Measurements from ENCODE around the gene LRTM1.

Gene LRTM1

GRCh38 chr3:54878145-54878544 is 49.7 kb downstream of the LRTM1 start:
- peaks cover 7% of the 10 kb centered on the region for H3K4me1 ChIP-seq (ENCODE audit: control insufficient read depth, insufficient read depth, low read length)
- H3K4me3 ChIP-seq (ENCODE audit: low read length), result no peak overlapping the region
- H3K27me3 ChIP-seq (ENCODE audit: control insufficient read depth, insufficient read depth, low read length), result no peaks in the 10 kb centered on the region

GRCh38 chr3:54877730-54878129 is 50.1 kb downstream of the LRTM1 start:
- Histone ChIP-seq H3K9ac (ENCODE audit: low read length) (no peak overlapping the region), H3K4me1 (ENCODE audit: control insufficient read depth, insufficient read depth, low read length) (peaks cover 7% of the 10 kb centered on the region), H3K27me3 (ENCODE audit: control insufficient read depth, insufficient read depth, low read length) (no peaks in the 10 kb centered on the region), H3K4me3 (ENCODE audit: low read length) (no peak overlapping the region), H3K27ac (ENCODE audit: low read depth, low read length) (no peak overlapping the region), H3K36me3 (ENCODE audit: control insufficient read depth, insufficient read depth, low read length) (no peaks in the 10 kb centered on the region)

More at GRCh38 chr3:54878145-54878544, 49.7 kb downstream of the LRTM1 start:
- Histone ChIP-seq H3K36me3 (ENCODE audit: control insufficient read depth, insufficient read depth, low read length) (no peaks in the 10 kb centered on the region), H3K9ac (ENCODE audit: low read length) (no peak overlapping the region), H3K27ac (ENCODE audit: low read depth, low read length) (no peak overlapping the region)

GRCh38 chr3:54876694-54877093 is 51.2 kb downstream of the LRTM1 start:
- no peak overlapping the region for H3K9ac ChIP-seq (ENCODE audit: low read length)
- no peaks in the 10 kb centered on the region for H3K27me3 ChIP-seq (ENCODE audit: control insufficient read depth, insufficient read depth, low read length)
- H3K4me1 ChIP-seq (ENCODE audit: control insufficient read depth, insufficient read depth, low read length), result peaks cover under 1% of the 10 kb centered on the region
- H3K27ac ChIP-seq (ENCODE audit: low read depth, low read length), result no peak overlapping the region
- no peaks in the 10 kb centered on the region for H3K36me3 ChIP-seq (ENCODE audit: control insufficient read depth, insufficient read depth, low read length)
- H3K4me3 ChIP-seq (ENCODE audit: low read length), result no peak overlapping the region

- Histone ChIP-seq H3K36me3 (ENCODE audit: control insufficient read depth, insufficient read depth, low read length) (no peaks in the 10 kb centered on the region), H3K27ac (ENCODE audit: low read depth, low read length) (no peak overlapping the region), H3K9ac (ENCODE audit: low read length) (no peak overlapping the region), H3K4me1 (ENCODE audit: control insufficient read depth, insufficient read depth, low read length) (no peaks in the 10 kb centered on the region), H3K4me3 (ENCODE audit: low read length) (no peak overlapping the region), H3K27me3 (ENCODE audit: control insufficient read depth, insufficient read depth, low read length) (no peaks in the 10 kb centered on the region)
Observed at GRCh38 chr3:54875596-54876268, 52.1 kb downstream of the LRTM1 start.

GRCh38 chr3:54874816-54875556 is 52.9 kb downstream of the LRTM1 start:
- Histone ChIP-seq H3K27me3 (ENCODE audit: control insufficient read depth, insufficient read depth, low read length) (no peaks in the 10 kb centered on the region), H3K27ac (ENCODE audit: low read depth, low read length) (no peak overlapping the region), H3K4me3 (ENCODE audit: low read length) (no peak overlapping the region), H3K4me1 (ENCODE audit: control insufficient read depth, insufficient read depth, low read length) (no peaks in the 10 kb centered on the region), H3K36me3 (ENCODE audit: control insufficient read depth, insufficient read depth, low read length) (no peaks in the 10 kb centered on the region), H3K9ac (ENCODE audit: low read length) (no peak overlapping the region)

GRCh38 chr3:54873059-54874010 is 54.5 kb downstream of the LRTM1 start:
- H3K36me3 ChIP-seq (ENCODE audit: control insufficient read depth, insufficient read depth, low read length), result no peaks in the 10 kb centered on the region
- H3K27ac ChIP-seq (ENCODE audit: low read depth, low read length), result no peak overlapping the region
- no peak overlapping the region for H3K9ac ChIP-seq (ENCODE audit: low read length)
- no peak overlapping the region for H3K4me3 ChIP-seq (ENCODE audit: low read length)
- no peaks in the 10 kb centered on the region for H3K4me1 ChIP-seq (ENCODE audit: control insufficient read depth, insufficient read depth, low read length)
- H3K27me3 ChIP-seq (ENCODE audit: control insufficient read depth, insufficient read depth, low read length), result no peaks in the 10 kb centered on the region

- no peak overlapping the region for H3K9ac ChIP-seq (ENCODE audit: low read length)
- H3K27me3 ChIP-seq (ENCODE audit: control insufficient read depth, insufficient read depth, low read length), result no peaks in the 10 kb centered on the region
Observed at GRCh38 chr3:54871867-54872266, 56.0 kb downstream of the LRTM1 start.

GRCh38 chr3:54870423-54870822 is 57.4 kb downstream of the LRTM1 start:
- H3K4me3 ChIP-seq (ENCODE audit: low read length), result no peak overlapping the region
- H3K36me3 ChIP-seq (ENCODE audit: control insufficient read depth, insufficient read depth, low read length), result no peaks in the 10 kb centered on the region
- H3K27ac ChIP-seq (ENCODE audit: low read depth, low read length), result no peak overlapping the region
- no peaks in the 10 kb centered on the region for H3K4me1 ChIP-seq (ENCODE audit: control insufficient read depth, insufficient read depth, low read length)
- H3K9ac ChIP-seq (ENCODE audit: low read length), result no peak overlapping the region
- no peaks in the 10 kb centered on the region for H3K27me3 ChIP-seq (ENCODE audit: control insufficient read depth, insufficient read depth, low read length)

More at GRCh38 chr3:54871867-54872266, 56.0 kb downstream of the LRTM1 start:
- no peaks in the 10 kb centered on the region for H3K4me1 ChIP-seq (ENCODE audit: control insufficient read depth, insufficient read depth, low read length)
- no peak overlapping the region for H3K4me3 ChIP-seq (ENCODE audit: low read length)
- H3K27ac ChIP-seq (ENCODE audit: low read depth, low read length), result no peak overlapping the region
- no peaks in the 10 kb centered on the region for H3K36me3 ChIP-seq (ENCODE audit: control insufficient read depth, insufficient read depth, low read length)
